Measurements from ENCODE around the gene ACP7.

DNA sequence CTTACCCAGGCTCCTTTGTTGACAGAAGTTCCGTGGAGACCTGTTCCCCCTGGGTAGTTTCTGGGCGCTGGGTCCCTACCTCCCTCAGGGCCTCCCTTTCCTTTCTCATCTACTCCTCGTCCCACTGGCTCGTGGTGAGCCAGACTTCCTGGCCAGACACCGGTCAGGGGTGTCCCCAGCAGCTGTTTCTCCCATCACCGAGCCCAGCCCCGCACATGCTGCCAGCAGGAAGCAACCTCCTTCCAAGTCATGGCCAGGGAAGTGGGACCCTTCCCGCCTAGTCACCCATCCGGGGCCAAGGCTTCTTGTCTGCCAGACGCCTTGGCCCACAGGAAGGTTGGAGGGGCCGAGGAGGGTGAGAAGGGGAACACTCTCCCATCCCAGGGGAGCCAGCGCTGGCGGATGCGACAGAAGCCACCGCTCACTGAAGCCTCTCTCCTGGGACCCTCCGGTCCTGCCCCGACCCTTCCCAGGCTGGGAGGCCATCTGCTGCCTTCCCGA is 47.1 kb downstream of the ACP7 start:
- TF ChIP-seq, protein P1, sequence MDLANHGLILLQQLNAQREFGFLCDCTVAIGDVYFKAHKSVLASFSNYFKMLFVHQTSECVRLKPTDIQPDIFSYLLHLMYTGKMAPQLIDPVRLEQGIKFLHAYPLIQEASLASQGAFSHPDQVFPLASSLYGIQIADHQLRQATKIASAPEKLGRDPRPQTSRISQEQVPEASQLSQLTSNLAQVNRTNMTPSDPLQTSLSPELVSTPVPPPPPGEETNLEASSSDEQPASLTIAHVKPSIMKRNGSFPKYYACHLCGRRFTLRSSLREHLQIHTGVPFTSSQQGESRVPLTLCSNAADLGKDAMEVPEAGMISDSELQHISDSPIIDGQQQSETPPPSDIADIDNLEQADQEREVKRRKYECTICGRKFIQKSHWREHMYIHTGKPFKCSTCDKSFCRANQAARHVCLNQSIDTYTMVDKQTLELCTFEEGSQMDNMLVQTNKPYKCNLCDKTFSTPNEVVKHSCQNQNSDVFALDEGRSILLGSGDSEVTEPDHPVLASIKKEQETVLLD (IDR thresholded peaks at IDR 0.05), result no peak
- TF ChIP-seq SREBF2 (CRISPR knock-in tag; IDR thresholded peaks at IDR 0.05) (no peak), GABPB1 (CRISPR knock-in tag; IDR thresholded peaks at IDR 0.05) (no peak), SIX5 (IDR thresholded peaks at IDR 0.05; ENCODE audit: borderline replicate concordance in 1 of 2, insufficient read depth in 1 of 2, low read depth in 1 of 2, low read length in 2 of 2) (no peak), GABPA (tag; conservative IDR thresholded peaks at IDR 0.05; ENCODE audit: low read depth) (no peak), PTBP1 (IDR thresholded peaks at IDR 0.05; ENCODE audit: low read depth, low read length) (no peak), ZNF431 (CRISPR knock-in tag; IDR thresholded peaks at IDR 0.05) (no peak)
- TF ChIP-seq, protein P2, sequence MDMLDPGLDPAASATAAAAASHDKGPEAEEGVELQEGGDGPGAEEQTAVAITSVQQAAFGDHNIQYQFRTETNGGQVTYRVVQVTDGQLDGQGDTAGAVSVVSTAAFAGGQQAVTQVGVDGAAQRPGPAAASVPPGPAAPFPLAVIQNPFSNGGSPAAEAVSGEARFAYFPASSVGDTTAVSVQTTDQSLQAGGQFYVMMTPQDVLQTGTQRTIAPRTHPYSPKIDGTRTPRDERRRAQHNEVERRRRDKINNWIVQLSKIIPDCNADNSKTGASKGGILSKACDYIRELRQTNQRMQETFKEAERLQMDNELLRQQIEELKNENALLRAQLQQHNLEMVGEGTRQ (CRISPR knock-in tag; IDR thresholded peaks at IDR 0.05), result no peak
- TF ChIP-seq, protein P3, sequence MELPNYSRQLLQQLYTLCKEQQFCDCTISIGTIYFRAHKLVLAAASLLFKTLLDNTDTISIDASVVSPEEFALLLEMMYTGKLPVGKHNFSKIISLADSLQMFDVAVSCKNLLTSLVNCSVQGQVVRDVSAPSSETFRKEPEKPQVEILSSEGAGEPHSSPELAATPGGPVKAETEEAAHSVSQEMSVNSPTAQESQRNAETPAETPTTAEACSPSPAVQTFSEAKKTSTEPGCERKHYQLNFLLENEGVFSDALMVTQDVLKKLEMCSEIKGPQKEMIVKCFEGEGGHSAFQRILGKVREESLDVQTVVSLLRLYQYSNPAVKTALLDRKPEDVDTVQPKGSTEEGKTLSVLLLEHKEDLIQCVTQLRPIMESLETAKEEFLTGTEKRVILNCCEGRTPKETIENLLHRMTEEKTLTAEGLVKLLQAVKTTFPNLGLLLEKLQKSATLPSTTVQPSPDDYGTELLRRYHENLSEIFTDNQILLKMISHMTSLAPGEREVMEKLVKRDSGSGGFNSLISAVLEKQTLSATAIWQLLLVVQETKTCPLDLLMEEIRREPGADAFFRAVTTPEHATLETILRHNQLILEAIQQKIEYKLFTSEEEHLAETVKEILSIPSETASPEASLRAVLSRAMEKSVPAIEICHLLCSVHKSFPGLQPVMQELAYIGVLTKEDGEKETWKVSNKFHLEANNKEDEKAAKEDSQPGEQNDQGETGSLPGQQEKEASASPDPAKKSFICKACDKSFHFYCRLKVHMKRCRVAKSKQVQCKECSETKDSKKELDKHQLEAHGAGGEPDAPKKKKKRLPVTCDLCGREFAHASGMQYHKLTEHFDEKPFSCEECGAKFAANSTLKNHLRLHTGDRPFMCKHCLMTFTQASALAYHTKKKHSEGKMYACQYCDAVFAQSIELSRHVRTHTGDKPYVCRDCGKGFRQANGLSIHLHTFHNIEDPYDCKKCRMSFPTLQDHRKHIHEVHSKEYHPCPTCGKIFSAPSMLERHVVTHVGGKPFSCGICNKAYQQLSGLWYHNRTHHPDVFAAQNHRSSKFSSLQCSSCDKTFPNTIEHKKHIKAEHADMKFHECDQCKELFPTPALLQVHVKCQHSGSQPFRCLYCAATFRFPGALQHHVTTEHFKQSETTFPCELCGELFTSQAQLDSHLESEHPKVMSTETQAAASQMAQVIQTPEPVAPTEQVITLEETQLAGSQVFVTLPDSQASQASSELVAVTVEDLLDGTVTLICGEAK (IDR thresholded peaks at IDR 0.05), result no peak
- TF ChIP-seq, protein P3 (CRISPR knock-in tag; IDR thresholded peaks at IDR 0.05), result no peak
- TF ChIP-seq, protein P4, sequence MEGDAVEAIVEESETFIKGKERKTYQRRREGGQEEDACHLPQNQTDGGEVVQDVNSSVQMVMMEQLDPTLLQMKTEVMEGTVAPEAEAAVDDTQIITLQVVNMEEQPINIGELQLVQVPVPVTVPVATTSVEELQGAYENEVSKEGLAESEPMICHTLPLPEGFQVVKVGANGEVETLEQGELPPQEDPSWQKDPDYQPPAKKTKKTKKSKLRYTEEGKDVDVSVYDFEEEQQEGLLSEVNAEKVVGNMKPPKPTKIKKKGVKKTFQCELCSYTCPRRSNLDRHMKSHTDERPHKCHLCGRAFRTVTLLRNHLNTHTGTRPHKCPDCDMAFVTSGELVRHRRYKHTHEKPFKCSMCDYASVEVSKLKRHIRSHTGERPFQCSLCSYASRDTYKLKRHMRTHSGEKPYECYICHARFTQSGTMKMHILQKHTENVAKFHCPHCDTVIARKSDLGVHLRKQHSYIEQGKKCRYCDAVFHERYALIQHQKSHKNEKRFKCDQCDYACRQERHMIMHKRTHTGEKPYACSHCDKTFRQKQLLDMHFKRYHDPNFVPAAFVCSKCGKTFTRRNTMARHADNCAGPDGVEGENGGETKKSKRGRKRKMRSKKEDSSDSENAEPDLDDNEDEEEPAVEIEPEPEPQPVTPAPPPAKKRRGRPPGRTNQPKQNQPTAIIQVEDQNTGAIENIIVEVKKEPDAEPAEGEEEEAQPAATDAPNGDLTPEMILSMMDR (IDR thresholded peaks at IDR 0.05 in 2 of 3, conservative IDR thresholded peaks at IDR 0.05 in 1 of 3; ENCODE audit: insufficient read depth in 2 of 3, low read depth in 1 of 3, low read length in 3 of 3), result no peak
- TF ChIP-seq, protein P5, sequence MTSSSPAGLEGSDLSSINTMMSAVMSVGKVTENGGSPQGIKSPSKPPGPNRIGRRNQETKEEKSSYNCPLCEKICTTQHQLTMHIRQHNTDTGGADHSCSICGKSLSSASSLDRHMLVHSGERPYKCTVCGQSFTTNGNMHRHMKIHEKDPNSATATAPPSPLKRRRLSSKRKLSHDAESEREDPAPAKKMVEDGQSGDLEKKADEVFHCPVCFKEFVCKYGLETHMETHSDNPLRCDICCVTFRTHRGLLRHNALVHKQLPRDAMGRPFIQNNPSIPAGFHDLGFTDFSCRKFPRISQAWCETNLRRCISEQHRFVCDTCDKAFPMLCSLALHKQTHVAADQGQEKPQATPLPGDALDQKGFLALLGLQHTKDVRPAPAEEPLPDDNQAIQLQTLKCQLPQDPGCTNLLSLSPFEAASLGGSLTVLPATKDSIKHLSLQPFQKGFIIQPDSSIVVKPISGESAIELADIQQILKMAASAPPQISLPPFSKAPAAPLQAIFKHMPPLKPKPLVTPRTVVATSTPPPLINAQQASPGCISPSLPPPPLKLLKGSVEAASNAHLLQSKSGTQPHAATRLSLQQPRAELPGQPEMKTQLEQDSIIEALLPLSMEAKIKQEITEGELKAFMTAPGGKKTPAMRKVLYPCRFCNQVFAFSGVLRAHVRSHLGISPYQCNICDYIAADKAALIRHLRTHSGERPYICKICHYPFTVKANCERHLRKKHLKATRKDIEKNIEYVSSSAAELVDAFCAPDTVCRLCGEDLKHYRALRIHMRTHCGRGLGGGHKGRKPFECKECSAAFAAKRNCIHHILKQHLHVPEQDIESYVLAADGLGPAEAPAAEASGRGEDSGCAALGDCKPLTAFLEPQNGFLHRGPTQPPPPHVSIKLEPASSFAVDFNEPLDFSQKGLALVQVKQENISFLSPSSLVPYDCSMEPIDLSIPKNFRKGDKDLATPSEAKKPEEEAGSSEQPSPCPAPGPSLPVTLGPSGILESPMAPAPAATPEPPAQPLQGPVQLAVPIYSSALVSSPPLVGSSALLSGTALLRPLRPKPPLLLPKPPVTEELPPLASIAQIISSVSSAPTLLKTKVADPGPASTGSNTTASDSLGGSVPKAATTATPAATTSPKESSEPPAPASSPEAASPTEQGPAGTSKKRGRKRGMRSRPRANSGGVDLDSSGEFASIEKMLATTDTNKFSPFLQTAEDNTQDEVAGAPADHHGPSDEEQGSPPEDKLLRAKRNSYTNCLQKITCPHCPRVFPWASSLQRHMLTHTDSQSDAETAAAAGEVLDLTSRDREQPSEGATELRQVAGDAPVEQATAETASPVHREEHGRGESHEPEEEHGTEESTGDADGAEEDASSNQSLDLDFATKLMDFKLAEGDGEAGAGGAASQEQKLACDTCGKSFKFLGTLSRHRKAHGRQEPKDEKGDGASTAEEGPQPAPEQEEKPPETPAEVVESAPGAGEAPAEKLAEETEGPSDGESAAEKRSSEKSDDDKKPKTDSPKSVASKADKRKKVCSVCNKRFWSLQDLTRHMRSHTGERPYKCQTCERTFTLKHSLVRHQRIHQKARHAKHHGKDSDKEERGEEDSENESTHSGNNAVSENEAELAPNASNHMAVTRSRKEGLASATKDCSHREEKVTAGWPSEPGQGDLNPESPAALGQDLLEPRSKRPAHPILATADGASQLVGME (CRISPR knock-in tag; IDR thresholded peaks at IDR 0.05), result no peak

Measured in K562 (cell line).